HepG2 (cell line): ENCODE data around the gene YKT6.

ENCODE experiments used
- ATF7-NPFF ChIP-seq: sonication (generic); formaldehyde crosslinking; IDR thresholded peaks from 2 replicates; pipeline ENCODE4 v1.8.1; 2023; ENCODE audit warnings: mild to moderate bottlenecking, low read depth, missing genetic modification reagents, moderate library complexity
- HNRNPUL1 ChIP-seq: fragments of 200-400 bp; formaldehyde crosslinking; IDR thresholded peaks from 2 replicates; pipeline ENCODE4 v1.6.1; 2017; ENCODE audit warnings: low read depth, mild to moderate bottlenecking, low read length, moderate library complexity
- JUN ChIP-seq: sonication (generic); formaldehyde crosslinking; IDR thresholded peaks from 2 replicates; pipeline ENCODE4 v1.4.0; 2020; ENCODE audit warnings: mild to moderate bottlenecking, missing genetic modification reagents
- PCBP1 ChIP-seq: fragments of 200-400 bp; formaldehyde crosslinking; IDR thresholded peaks from 2 replicates; pipeline ENCODE4 v1.6.1; 2017; ENCODE audit warnings: mild to moderate bottlenecking, low read depth, low read length, borderline replicate concordance
- POLR2A ChIP-seq, 2 experiments: IDR thresholded peaks; 2 replicates each; pipeline ENCODE4 v1.6.1; 2011; ENCODE audit warnings: low read depth in 2 of 2, low read length in 2 of 2, mild to moderate bottlenecking in 1 of 2, moderate library complexity in 1 of 2; ENCODE audit not compliant: insufficient read depth in 1 of 2
- RAD21 ChIP-seq: fragments of 450-650 bp; formaldehyde crosslinking; IDR thresholded peaks from 2 replicates; pipeline ENCODE4 v1.5.0; 2020; ENCODE audit warnings: mild to moderate bottlenecking
- SRF ChIP-seq: IDR thresholded peaks from 2 replicates; pipeline ENCODE4 v1.6.1; 2011; ENCODE audit warnings: mild to moderate bottlenecking, low read depth, low read length, moderate library complexity
- TCF7L2 ChIP-seq: IDR thresholded peaks from 2 replicates; pipeline ENCODE4 v1.6.1; 2011; ENCODE audit warnings: mild to moderate bottlenecking, low read depth, low read length, moderate library complexity
- TOE1 ChIP-seq: sonication (generic); formaldehyde crosslinking; IDR thresholded peaks from 2 replicates; pipeline ENCODE4 v1.4.0; 2020; ENCODE audit warnings: mild to moderate bottlenecking, missing genetic modification reagents
- ZNF777 ChIP-seq: sonication (generic); formaldehyde crosslinking; IDR thresholded peaks from 2 replicates; pipeline ENCODE4 v1.4.0; 2020; ENCODE audit warnings: missing genetic modification reagents
- TF ChIP-seq, protein P1 (sequence below): IDR thresholded peaks from 2 replicates; pipeline ENCODE4 v1.6.1; 2016; ENCODE audit warnings: low read depth, control low read depth
- TF ChIP-seq, protein P2 (sequence below): IDR thresholded peaks from 2 replicates; pipeline ENCODE4 v1.6.1; 2016

DNA sequence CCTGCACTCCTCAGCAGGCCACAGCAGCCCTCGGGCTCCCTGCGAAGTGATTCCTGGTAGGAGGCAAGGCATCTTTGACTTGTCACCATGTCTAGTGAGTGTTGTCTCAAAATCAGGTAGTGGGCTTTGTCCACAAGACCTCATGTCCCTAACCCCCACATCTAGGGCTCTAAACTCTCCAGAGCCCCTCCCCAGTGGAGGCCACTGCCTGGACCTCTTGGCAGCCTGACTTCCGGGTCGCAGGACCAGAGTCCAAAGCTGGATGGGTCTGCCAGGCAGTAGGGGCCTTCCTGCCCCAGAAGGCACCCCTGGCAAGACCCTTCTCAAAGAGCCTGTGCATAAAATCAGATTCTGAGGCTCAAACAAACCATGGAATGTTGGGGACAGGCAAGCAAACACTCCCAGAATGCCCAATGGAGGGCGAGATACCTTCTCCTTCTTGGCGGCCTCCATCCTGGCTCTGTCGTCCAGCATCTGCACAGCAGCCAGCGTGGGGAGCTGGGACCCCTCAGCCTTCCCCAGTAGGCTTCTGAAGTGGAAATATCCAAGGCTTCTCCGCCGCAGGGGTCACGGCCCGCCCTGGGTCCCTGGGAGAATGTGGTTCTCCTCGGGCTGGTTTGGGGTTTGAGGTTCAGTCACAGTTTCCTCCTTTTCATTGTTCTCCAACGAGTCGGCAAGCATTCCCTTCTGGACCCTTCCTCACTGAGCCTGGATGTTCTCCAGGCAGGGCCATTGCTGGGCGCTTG lies 12.1 kb upstream of the YKT6 start:
- TF ChIP-seq ATF7-NPFF (CRISPR knock-in tag) (no peak), HNRNPUL1 (no peak), RAD21 (CRISPR knock-in tag) (no peak), PCBP1 (no peak), JUN (CRISPR knock-in tag) (no peak), POLR2A (IDR thresholded peaks at IDR 0.05; ENCODE audit: insufficient read depth in 1 of 2, low read depth in 2 of 2, low read length in 2 of 2) (no peak), TOE1 (no peak), ZNF777 (no peak), SRF (no peak), TCF7L2 (no peak)
- TF ChIP-seq, protein P1, sequence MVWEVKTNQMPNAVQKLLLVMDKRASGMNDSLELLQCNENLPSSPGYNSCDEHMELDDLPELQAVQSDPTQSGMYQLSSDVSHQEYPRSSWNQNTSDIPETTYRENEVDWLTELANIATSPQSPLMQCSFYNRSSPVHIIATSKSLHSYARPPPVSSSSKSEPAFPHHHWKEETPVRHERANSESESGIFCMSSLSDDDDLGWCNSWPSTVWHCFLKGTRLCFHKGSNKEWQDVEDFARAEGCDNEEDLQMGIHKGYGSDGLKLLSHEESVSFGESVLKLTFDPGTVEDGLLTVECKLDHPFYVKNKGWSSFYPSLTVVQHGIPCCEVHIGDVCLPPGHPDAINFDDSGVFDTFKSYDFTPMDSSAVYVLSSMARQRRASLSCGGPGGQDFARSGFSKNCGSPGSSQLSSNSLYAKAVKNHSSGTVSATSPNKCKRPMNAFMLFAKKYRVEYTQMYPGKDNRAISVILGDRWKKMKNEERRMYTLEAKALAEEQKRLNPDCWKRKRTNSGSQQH, result no peak
- TF ChIP-seq, protein P2, sequence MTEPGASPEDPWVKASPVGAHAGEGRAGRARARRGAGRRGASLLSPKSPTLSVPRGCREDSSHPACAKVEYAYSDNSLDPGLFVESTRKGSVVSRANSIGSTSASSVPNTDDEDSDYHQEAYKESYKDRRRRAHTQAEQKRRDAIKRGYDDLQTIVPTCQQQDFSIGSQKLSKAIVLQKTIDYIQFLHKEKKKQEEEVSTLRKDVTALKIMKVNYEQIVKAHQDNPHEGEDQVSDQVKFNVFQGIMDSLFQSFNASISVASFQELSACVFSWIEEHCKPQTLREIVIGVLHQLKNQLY (CRISPR knock-in tag), result no peak
